Right lobe of liver (tissue), 6 donors: ENCODE results near the gene PCDHGB4. TPM values are rescaled to one million over a fixed set of nuclear protein-coding genes. Genes with fewer than 3 reads are reported as not detected.

Experiments used
- ATAC-seq, 4 donors: fragments of 200-7000 bp; cut with Tn5 transposase; one replicate each; pipeline ENCODE4 v1.9.1; 2020; ENCODE audit warnings: mild to moderate bottlenecking in 4 of 4, moderate library complexity in 4 of 4
- DNase-seq, 3 donors: peaks; one replicate each; pipeline ENCODE4 v3.0.0-alpha.2; 2020
- H3K27ac ChIP-seq, 3 donors: fragments of 200-600 bp; one replicate each; pipeline ENCODE4 v1.8.0; 2022
- H3K27me3 ChIP-seq, 2 donors: fragments of 200-600 bp; one replicate each; pipeline ENCODE4 v1.8.0; 2022
- H3K36me3 ChIP-seq, 4 donors: fragments of 200-600 bp; sonication (generic) in 1 of 4; one replicate each; pipeline versions ENCODE4 v1.5.1 to v1.8.0; 2017 to 2022; ENCODE audit warnings: control low read depth in 1 of 4
- H3K4me1 ChIP-seq, 4 donors: fragments of 200-600 bp; sonication (generic) in 1 of 4; one replicate each; pipeline versions ENCODE4 v1.5.1 to v1.8.0; 2017 to 2022; ENCODE audit warnings: control low read depth in 1 of 4
- H3K4me3 ChIP-seq, 3 donors: fragments of 200-600 bp; one replicate each; pipeline ENCODE4 v1.8.0; 2022
- H3K9me3 ChIP-seq, 4 donors: fragments of 200-600 bp; sonication (generic) in 1 of 4; one replicate each; pipeline versions ENCODE4 v1.5.1 to v1.8.0; 2017 to 2022; ENCODE audit warnings: control low read depth in 1 of 4
- CTCF ChIP-seq, 4 donors: fragments of 200-600 bp in 3 of 4; fragments of 450-650 bp in 1 of 4; IDR thresholded peaks; one replicate each; pipeline versions ENCODE4 v1.5.1 to v1.8.0; 2016 to 2022; ENCODE audit warnings: antibody characterized with exemption in 4 of 4, mild to moderate bottlenecking in 2 of 4
- POLR2A ChIP-seq: fragments of 450-650 bp; IDR thresholded peaks from one replicate; pipeline ENCODE4 v1.6.1; 2017; ENCODE audit warnings: antibody characterized with exemption, mild to moderate bottlenecking
- WGBS: methylation state at CpG from one replicate; pipeline ENCODE4 v1.1.6; 2018; ENCODE audit warnings: low coverage, low lambda C conversion rate; ENCODE audit not compliant: insufficient coverage; ENCODE audit errors: missing lambda C conversion rate; 5-methylcytosine and 5-hydroxymethylcytosine counted together
- intact Hi-C, 2 donors: fragments of 100-400 bp; cut with DNase I; formaldehyde crosslinking; loops; one replicate each; pipeline versions ENCODE4 v1.11.2 to v1.14.1; 2022
- total RNA-seq, 6 experiments: library from RNA; depleted of rRNA in 2 of 6; stranded (reverse); fragments of >200 nt in 2 of 6; fragmentation: NEBNext Ultra II Directional in 3 of 6; extraction: Animal tissue kit (Norgen Biotek cat#: 25700) in 3 of 6; gene quantifications; one replicate each; pipeline versions ENCODE4 v1.1.0 to v1.2.4, GENCODE V29; 2016 to 2023
- donor health status: DM: no; HTN: yes; CAD: no.
- donor health status: DM: no; HTN: no; CAD: no.
- donor health status: DM: no; HTN: no; CAD: no.
- donor health status: DM: no; HTN: yes; CAD: no.
- donor health status: DM: no; HTN: yes; CAD: no.

The PCDHGB4 gene
- total RNA-seq, 6 experiments from 2014 or later, result 1.6 to 5.5 (median 2.4) TPM

DNA sequence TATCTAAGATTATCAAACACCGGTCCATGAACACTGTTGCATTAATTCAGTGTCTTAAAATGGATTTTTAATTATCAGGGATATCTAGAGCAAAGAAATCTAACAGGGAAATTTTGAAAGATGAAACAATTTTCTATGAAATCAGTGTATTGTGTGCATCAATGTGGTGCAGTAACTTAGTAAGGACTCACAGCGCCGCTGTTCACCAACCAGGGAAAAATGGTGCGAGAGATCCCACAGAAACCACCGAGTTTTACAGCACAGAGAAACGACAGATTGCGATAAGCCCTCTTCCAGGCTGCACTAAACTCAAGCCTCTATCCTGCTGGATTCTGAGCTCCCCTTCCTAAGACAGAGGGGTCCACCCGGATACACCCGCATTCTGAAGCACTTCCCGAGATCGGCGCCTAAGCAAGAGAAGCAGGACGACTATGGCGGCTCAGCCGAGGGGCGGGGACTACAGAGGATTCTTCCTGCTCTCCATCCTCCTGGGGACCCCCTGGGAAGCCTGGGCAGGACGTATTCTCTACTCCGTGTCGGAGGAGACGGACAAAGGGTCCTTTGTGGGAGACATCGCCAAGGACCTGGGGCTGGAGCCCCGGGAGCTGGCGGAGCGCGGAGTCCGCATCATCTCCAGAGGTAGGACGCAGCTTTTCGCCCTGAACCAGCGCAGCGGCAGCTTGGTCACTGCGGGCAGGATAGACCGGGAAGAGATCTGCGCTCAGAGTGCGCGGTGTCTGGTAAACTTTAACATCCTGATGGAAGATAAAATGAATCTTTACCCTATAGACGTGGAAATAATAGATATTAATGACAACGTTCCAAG, 4.8 kb upstream of the PCDHGB4 start, which contains the start of gene PCDHGA7:
TSS of gene PCDHGA7 (plus strand) at position 274 of the 826 bp plus-strand sequence. CDS start at position 432, 158 bp downstream.
- WGBS, result 15% methylated on average over 21 of the region's 37 CpGs
- Histone ChIP-seq H3K36me3 (no peaks in the 10 kb centered on the region), H3K4me3 (peak within 1 kb of the TSS in 2 of 3 donors; percentile 3 to 14), H3K27ac (no peak within 1 kb of the TSS), H3K27me3 (no peaks in the 10 kb centered on the region), H3K9me3 (peaks cover 0 to 4% (median 0%) of the 10 kb centered on the region in 4 donors), H3K4me1 (no peaks in the 10 kb centered on the region)
- DNase-seq, result no peak
- intact Hi-C loops, result no loop called here
- peak in 1 of 4 donors; percentile 53 for ATAC-seq
- no peak for TF ChIP-seq POLR2A
- peak in 3 of 4 donors; percentile 5 to 15 (median 9) for TF ChIP-seq CTCF (IDR thresholded peaks at IDR 0.05)

GRCh38 chr5:141383345-141383744, 4.2 kb upstream of the PCDHGB4 start:
- no peak overlapping the region for H3K4me3 ChIP-seq
- intact Hi-C loops, result no loop called here
- H3K36me3 ChIP-seq, result no peaks in the 10 kb centered on the region
- H3K9me3 ChIP-seq, result peaks cover 0 to 4% (median under 1%) of the 10 kb centered on the region in 4 donors
- WGBS, result 28% methylated on average over 20 of the region's 21 CpGs
- H3K27ac ChIP-seq, result no peak overlapping the region
- DNase-seq (no peak), ATAC-seq (no peak)
- H3K4me1 ChIP-seq, result no peaks in the 10 kb centered on the region
- no peak for TF ChIP-seq CTCF (IDR thresholded peaks at IDR 0.05)
- TF ChIP-seq POLR2A, result no peak
- no peaks in the 10 kb centered on the region for H3K27me3 ChIP-seq

GRCh38 chr5:141384471-141385267, 2.8 kb upstream of the PCDHGB4 start:
- Histone ChIP-seq H3K9me3 (peaks cover 0 to 14% (median 2%) of the 10 kb centered on the region in 4 donors), H3K4me3 (no peak overlapping the region)
- intact Hi-C loops, result no loop called here

More at GRCh38 chr5:141384471-141385267, 2.8 kb upstream of the PCDHGB4 start:
- no peaks in the 10 kb centered on the region for H3K36me3 ChIP-seq
- H3K27me3 ChIP-seq, result no peaks in the 10 kb centered on the region
- no peak for DNase-seq
- H3K27ac ChIP-seq, result no peak overlapping the region
- ATAC-seq, result no peak
- TF ChIP-seq POLR2A (no peak), CTCF (IDR thresholded peaks at IDR 0.05) (no peak)
- WGBS, result 10% methylated on average over 4 of the region's 43 CpGs
- H3K4me1 ChIP-seq, result no peaks in the 10 kb centered on the region
